HG03520 (cell line): ENCODE results near the gene SIGLEC15.
A peak's percentile ranks its signal among the peaks of the same experiment; 100 is the strongest.
"Not testable (repeated sequence)": the region's sequence is repeated elsewhere in the genome, so short reads cannot be mapped to it uniquely, and the experiment has no call there.

Experiments
- ATAC-seq: cut with Tn5 transposase; IDR thresholded peaks from one replicate; pipeline ENCODE4 v1.9.1; 2021; ENCODE audit warnings: mild to moderate bottlenecking, moderate library complexity; ENCODE audit not compliant: unreplicated experiment

SIGLEC15 gene, protein sequence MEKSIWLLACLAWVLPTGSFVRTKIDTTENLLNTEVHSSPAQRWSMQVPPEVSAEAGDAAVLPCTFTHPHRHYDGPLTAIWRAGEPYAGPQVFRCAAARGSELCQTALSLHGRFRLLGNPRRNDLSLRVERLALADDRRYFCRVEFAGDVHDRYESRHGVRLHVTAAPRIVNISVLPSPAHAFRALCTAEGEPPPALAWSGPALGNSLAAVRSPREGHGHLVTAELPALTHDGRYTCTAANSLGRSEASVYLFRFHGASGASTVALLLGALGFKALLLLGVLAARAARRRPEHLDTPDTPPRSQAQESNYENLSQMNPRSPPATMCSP

DNA sequence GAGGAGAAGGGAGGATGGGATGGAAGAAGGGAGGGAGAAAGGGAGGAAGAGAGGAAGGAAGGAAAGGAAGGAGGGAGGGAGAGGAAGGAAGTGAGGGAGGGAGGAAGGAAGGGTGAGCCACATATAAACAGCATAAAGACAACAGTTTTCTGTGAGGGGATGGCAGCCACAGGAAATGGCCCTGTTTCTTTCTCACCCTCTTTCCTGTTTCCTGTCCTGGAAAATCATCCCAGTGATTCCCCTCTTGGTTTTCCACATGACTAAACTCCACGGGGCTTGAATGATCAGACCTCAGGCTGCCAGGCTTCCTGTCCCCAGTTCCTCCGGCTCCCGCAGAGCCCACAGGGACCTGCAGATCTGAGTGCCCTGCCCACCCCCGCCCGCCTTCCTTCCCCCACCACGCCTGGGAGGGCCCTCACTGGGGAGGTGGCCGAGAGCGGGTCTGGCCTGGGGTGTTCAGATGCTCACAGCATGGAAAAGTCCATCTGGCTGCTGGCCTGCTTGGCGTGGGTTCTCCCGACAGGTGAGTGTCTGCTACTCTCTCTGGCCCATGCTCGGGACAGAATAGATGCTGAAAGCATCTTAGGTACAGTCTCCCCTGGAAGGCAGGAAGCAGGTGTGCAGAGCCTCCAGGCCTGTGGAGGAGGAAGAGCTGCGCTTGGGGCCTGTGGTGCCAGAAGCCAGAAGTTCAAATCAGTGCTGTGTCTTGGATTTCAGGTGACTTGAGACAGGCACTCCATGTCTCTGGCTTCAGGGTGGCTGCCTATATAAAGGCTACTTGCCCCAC, at the start of gene SIGLEC15:
SIGLEC15 (plus strand) TSS at position 418 of the 787 bp plus-strand sequence; CDS start at position 472, 54 bp downstream.
- ATAC-seq, result no peak

DNA sequence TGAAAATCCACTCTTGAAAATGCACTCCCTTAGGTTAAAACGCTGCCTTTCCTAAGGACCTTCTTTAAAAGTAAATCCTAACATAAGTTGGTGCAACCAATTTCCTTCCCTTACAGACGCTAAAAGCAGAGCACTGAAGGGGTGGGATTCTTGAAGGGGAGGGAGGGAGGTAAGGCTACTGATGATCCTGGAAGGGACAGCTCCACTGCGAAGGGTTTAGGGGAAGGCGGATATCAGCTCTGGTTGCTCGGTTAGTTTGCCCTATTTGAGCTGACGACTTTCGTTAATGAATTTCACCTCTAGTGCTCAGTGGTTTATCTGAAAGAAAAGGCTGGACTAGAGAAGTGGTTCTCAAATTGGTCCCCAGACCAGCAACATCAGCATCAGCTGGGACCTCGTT, 49.7 kb upstream of the SIGLEC15 start:
- no peak for ATAC-seq

DNA sequence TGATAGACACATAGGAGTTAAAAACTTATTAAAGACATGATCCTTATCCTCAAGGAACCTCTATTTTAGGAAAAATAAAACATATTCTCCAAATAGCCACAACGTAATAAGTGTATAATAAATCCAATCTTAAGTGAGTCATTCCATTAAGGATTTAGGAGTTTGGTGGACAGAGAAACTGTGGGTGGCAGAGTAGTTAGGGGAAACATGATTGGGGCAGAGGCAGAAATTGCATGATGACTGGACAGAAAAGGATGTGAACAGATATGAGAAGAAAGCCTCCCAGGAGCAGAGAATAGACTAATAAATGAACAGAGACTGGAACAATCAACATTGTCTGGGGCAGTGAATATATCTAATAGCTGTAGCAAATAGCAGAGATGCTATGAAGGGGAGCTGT, 48.1 kb upstream of the SIGLEC15 start:
- ATAC-seq, result no peak

DNA sequence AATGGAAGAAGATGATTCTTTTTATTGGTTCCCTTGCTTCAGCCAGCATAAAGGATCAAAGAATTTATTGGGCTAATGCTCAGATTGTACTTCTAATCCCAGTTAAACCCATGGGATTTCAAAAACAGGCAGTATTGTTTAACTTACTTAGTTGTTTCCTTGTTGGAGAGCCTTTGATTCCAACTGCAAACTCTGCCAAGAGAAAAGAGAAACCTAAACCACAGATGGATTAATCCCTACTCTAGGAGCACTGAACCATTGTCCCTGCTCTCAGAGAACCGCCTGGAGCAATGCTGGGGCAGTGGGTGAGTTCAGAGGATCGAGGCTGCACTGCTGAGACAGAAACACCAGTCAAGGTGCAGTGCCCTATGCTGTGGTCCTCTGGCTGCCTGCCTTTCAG, 44.9 kb upstream of the SIGLEC15 start:
- ATAC-seq, result no peak

DNA sequence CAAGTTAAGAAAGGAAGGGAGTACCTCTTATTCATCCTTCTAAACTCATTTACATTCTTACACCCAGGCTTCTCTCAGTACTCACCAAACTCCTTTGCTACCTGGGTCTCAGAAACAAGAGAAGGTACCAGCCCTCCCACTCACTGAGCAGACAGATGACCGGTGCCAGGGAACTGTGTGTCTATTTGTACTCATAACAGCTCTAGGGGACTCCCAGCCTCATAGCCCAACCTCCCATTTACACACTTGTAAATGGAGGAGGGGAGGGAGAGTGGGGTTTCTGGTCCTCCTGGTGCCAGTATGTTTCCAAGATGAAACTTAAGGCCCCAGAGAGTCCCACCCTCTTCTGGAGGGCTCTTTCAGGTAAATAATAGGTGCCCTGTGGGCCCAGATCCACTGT, 42.8 kb upstream of the SIGLEC15 start:
- peak; percentile 51 for ATAC-seq

DNA sequence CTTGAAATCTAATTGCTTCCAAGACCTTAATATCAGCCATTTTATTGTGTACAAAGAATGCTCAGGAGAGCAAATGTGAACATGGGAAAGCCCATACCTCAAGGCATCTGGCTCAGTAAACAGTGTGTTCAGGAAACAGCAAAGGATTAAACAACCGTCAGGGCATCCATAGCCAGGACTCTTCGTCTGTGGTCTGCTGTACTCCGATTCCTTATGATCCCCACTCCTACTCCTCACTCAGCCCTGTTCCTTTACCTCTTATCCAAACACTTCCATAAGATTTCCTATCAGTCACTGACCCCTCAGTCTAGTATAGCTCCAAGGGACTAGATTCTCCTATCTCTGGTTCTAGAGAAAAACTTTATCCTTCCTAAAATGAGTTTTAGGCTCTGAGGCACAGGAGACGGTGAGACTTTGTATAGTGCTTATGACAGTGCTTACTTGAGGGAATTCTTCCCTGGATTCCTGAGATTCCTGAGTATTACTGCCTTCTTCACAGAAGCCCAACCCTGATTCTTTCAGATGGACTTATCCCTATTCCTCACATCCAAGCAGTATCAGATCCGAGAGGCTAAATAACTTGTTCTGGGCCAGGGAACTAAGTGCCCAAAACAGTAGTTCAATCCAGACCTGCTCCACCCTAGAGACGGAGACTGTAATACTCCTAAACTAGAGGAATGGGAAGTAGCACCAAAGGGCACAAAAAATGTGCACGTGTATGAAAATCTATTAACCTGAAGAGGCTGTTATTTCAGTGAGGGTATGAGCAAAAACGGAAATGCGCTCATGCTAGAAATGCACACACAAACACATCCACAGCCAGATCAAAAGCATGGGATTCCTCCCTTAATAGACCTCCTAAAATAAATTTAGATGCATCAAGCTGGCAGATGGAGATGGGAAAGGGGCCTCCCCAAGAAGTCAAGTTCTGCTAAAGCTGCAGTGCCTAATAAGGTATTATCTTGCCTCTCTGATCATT, 42.1 kb upstream of the SIGLEC15 start:
- no peak for ATAC-seq

DNA sequence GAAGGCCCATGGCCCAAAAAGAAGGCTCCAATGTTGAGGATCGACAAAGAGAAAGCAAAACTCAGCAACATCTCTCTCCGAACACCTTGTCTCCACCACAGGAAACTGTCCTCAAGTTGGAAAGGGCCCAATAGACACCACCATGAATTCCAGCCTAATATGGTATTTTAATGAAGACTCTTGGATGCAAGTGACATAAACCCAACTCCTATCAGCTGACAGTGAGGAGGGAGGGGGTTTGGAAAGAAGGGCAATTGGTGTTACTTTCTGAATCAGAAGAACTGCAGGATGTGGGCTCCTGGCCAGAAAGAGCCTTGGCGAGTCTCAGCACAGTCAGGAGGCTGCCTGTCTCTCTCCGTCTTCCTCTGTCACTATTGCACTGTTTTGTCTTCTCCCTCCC, 40.3 kb upstream of the SIGLEC15 start:
- ATAC-seq, result no peak

DNA sequence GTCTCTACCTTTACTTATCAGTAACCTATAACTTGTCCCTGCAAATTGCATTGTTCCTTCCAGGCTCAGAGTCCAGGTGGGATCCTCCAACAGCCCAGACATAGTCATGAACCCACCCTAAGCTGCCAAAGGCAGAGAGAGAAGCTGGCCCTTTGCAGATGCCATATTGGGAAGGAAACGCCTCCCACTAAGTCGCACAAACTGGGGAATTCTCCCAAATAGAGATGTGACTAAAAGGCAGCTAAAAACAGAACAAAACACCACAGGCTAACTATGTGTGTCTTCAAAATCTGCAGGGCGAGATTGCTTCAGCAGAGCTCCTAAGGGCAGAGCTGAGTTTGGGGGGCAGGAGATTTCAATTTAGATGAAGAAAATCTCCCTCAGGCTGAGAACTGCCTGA, 38.5 kb upstream of the SIGLEC15 start:
- ATAC-seq, result no peak

DNA sequence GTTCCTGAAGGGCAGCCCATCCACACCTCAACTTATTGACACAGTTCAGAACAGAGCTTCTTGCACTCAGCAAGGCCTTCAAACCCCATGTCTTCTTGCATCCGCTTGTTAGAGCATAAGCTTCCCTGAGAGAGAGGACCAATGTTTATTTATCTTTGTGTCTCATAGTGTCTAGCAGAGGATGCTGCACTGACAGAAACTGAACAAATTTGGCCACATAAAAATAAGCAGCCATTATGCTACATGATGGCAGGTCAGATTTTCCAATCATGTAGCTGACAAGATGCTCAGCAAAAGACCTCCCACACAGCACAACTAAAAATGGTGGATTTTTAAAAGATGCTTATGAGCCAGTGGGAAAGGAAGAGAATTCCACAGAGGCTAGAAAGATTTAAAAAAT, 38.1 kb upstream of the SIGLEC15 start:
- ATAC-seq, result no peak

DNA sequence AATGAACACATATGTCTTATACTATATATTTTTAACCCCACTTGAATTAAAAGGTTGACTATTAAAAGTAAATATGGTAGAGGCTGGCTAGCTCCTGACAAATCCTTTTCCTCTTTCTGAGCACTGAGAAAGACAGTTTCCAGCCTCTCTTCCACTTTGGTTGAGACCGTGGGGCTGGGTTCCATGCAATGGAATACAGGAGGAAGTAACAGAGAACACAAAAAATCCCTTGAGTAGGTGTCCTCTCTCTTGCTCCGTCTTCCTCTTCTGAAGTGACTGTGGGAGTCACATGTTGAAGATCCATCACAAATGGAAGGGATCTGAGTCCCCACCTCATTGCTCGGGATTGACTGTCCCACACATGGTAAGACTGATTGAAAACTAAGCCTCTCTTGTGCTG, 36.6 kb upstream of the SIGLEC15 start:
- no peak for ATAC-seq

DNA sequence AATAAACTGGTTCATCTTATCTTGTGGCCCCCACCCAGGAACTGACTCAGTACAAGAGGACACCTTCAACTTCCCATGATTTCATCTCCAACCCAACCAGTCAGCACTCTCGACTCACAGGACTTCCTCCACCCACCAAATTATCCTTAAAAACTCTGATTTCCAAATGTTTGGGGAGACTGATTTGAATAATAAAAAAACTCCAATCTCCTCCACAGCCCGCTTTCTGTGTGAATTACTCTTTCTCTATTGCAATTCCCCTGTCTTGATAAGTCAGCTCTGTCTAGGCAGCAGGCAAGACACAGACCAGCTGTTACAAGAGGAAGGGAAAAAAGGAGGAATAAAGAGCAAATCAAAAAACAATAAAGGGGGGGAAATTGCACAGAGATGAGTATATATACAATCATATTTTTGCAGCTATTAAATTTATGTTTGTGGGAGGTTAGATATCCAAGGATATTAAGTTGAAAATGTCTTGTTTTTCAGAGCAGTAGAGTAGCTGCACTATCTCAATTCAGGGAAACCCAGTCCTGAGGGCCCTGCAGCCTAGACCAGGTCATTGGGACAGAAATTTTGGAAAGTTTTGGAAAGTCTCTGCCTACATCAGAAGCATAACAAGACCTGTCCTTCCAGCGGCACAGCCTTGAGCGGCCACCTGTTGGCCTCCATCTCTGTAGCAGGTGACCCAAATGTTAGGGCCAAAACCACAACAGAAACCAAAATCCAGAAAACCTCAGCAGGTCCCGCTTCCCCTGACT, 32.8 kb upstream of the SIGLEC15 start:
- ATAC-seq, result no peak

DNA sequence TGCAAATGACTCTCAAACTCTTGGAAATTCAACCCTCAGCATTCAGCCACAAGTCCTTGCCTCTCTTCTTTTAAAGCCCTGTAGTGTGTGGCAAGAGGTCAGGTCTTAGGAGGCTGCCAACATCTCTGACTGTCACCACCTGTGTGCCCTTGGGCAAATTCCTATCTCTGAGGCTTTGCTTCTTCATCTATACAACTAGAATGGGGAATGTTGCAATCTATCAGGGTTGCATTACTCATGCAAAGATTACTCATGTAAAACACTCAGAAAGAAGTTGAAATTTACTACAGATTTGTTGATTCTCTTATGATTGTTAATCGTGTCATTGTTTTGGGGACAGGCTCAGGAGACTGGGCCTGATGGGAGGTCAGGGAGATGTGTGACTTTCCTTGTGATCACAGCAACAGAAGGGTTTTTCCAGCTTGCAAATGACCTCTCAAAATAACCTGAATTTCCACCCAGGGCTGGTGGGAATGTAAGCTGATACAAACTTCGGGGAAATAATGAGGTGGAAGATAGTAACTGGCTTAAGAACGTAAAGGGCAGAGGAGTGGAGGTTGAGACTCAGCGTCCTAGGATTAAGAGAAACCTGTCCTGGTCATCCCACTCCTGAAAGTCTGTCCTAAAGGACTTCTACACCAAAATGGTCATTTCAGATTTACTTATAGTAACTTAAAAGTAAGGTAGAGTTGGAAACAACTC, 32.1 kb upstream of the SIGLEC15 start:
- no peak for ATAC-seq

DNA sequence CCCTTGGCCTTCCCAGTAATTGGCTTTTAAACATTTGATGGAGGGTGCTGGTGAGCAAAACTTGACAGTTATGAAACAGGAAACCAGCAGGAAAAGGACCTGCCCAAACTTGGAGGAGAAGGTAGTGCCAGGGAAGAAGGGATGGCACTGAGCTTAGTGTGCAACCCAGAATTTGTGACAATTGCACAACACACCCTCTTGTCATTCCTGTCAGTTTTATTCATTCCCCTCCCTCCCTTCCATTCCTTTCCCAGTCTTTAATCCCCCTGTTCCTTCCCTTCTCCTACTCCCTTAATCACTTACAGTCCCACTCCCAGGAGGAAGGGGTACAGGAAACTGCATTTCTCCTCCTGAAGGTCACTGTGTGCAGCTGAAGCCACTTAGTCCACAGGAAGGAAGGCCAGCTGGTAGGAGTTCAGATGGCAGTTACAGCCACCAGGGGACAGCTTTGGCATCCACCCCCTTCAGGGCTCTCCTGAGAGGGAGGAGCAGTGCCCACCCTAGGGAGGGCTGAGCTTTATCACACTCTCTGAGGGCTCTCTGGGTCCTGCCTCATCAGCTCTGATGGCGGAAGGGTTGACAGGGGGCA, 24.0 kb upstream of the SIGLEC15 start:
- ATAC-seq, result no peak

DNA sequence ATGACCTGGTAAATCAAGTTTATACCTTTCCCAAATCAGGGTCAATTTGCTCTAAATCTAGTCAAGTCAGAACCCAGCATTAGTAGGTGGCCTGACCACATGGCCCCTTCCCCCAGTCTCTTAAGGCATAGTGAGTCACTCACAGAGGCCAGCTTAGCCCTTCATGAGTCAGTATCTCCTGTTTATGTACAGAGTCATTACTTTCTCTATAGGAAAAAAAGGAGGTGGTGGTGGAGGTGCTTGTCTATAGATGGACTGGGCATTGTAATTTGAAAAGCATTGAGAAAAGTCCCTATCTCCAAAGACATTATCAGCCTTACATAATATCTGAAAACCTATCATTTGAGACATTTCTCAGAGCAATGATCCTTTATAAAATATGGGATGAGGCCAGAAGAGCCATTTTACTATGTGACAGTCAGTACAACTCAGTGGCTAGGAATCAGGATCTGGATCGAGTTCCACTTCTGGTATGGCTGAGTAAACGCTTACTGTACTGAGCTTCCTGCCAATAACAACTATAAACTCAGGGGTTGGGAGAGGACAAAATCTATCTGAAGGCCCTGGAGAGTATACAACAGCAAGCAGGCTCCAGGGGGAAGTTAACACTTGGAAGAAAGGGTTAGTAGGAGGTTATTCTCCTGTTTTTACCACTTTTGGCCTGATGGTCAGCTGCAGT, 22.5 kb upstream of the SIGLEC15 start:
- no peak for ATAC-seq

DNA sequence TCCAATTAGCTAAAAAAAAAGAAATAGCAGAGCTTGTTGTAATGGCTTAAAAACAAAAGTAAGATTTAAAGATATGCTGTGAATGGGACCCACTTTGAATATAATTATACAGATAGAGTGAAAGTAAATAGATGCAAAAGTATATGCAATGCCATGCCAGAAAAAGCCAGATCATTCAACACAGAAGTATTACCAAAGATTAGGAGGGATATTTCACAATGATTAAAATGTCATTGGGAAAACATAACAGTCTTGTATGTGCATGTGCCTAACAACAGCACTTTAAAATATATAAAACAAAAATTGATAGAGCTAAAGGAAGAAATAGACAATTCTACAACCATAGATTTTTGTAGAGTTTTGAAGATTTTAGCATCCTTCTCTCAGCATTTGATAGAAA, 19.9 kb upstream of the SIGLEC15 start:
- ATAC-seq, result no peak

DNA sequence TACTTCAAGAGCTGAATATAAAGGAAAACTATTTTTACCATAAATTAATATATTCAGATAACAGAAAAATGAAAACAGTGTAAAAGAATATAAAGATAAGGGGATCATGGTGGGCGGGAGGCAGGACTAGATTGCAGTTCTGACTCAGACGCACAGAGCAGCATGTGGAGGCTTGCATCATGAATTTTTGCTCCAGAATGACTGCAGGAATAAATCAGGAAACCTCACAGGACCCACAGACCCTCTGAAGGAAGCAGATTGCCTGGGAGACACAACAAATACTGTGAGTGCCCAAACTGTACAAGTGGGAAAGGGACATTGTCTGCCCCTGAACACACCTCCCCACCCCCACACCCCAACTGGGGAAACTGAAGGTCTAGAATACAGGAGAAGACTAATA, 19.2 kb upstream of the SIGLEC15 start:
- no peak for ATAC-seq

DNA sequence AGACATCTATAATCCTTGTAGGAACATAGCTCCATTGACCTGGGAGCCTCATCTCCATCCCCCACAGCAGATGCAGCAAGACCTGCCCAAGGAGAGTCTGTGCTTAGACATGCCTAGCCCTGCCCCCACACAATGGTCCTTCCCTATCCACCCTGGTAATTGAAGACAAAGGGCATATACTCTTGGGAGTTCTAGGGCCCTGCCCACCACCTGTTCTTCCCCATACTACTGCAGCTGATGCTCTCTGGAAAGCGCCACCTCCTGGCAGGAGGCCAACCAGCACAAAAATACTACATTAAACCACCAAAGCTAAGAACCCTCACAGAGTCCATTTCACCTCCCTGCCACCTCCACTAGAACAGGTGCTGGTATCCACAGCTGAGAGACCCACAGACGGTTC, 18.3 kb upstream of the SIGLEC15 start:
- ATAC-seq, result not testable (repeated sequence)

DNA sequence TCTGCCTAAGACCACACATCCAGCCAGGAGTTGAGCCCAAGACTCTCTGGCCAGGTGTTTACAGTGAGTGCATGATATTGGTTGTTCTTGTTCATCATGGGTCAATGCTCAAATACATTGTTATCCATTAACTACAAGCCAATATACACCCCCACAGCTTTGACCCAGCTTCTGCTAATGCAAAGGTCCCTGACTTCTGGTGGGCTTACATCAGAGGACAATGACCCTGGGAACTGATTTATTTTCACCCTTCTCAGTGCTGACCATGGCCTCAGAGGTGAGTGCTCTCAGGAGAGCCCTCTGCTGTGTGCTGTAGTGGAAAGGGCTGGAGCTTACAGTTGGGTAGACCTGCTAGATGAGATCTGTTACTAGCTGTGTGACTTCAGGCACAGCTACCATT, 10.7 kb upstream of the SIGLEC15 start:
- ATAC-seq, result not testable (repeated sequence)

DNA sequence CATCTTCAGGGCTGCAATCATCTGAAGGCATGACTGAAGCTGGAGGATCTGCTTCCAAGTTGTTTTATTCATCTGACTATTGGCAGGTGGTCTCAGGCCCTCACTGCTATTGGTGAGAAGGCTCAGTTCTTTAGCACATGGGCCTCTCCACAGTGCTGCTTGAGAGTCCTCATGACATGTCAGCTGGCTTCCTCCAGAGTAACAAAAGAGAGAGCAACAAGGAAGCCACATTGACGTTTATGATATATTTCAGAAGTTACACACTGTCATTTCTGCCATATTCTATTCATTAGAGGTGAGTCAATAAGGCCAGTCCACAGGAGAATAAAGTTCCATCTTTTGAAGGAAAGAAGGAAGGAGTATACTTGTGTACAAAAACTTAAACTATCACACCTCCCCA, 7.9 kb upstream of the SIGLEC15 start:
- no peak for ATAC-seq
